DND-41 (cell line): ENCODE results near the gene NKAIN2.
"Not testable (repeated sequence)": the region's sequence is repeated elsewhere in the genome, so short reads cannot be mapped to it uniquely, and the experiment has no call there.

ENCODE experiments used
- CTCF ChIP-seq: IDR thresholded peaks from 2 replicates; pipeline ENCODE4 v1.5.1; 2012; ENCODE audit warnings: borderline replicate concordance, low read length, moderate library complexity, mild to moderate bottlenecking; ENCODE audit not compliant: poor library complexity, severe bottlenecking; ENCODE audit errors: extremely low read depth
- EZH2 ChIP-seq: IDR thresholded peaks from 3 replicates; pipeline ENCODE4 v1.6.1; 2012; ENCODE audit warnings: borderline replicate concordance, low read depth, mild to moderate bottlenecking, moderate library complexity, low read length, inconsistent platforms; ENCODE audit not compliant: severe bottlenecking

- TF ChIP-seq CTCF, EZH2: not testable (repeated sequence)
Measured at GRCh38 chr6:123923379-123923778, 119.7 kb downstream of the NKAIN2 start.
